ENCODE data around the gene EML4. TPM values are rescaled to one million over a fixed set of nuclear protein-coding genes. Genes with fewer than 3 reads are reported as not detected.

The EML4 gene
- total RNA-seq, 1 experiment from 2014 or later = 107 TPM

DNA sequence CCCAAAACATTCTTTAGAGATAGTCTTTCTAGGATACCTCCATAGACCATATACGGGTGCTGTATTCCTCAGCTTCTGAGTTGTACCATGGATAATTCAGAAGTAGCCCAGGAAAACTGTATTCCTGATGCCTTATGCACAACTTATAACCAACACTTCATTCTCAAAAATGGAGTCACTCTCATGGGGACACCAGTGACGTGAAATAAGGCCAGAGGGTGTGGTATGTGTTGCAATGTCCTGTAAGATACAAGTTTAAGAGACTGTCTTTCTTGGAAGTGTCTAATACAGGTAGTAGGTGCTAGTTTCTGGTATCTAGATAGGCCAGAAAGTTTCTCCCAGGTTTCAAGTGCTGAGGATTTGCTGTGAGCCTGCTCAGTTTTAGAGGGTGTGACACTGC, 155.8 kb downstream of the EML4 start:
- TF ChIP-seq REST (IDR thresholded peaks at IDR 0.05; ENCODE audit: insufficient read depth in 1 of 2, low read depth in 2 of 2, low read length in 1 of 2) (no peak), POLR2AphosphoS5 (IDR thresholded peaks at IDR 0.05; ENCODE audit: low read depth, low read length) (no peak), SIN3A (IDR thresholded peaks at IDR 0.05; ENCODE audit: borderline replicate concordance, insufficient read depth, low read depth, low read length) (no peak), TCF7L2 (IDR thresholded peaks at IDR 0.05; ENCODE audit: low read depth, low read length) (no peak)
- TF ChIP-seq, protein P1, sequence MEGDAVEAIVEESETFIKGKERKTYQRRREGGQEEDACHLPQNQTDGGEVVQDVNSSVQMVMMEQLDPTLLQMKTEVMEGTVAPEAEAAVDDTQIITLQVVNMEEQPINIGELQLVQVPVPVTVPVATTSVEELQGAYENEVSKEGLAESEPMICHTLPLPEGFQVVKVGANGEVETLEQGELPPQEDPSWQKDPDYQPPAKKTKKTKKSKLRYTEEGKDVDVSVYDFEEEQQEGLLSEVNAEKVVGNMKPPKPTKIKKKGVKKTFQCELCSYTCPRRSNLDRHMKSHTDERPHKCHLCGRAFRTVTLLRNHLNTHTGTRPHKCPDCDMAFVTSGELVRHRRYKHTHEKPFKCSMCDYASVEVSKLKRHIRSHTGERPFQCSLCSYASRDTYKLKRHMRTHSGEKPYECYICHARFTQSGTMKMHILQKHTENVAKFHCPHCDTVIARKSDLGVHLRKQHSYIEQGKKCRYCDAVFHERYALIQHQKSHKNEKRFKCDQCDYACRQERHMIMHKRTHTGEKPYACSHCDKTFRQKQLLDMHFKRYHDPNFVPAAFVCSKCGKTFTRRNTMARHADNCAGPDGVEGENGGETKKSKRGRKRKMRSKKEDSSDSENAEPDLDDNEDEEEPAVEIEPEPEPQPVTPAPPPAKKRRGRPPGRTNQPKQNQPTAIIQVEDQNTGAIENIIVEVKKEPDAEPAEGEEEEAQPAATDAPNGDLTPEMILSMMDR (IDR thresholded peaks at IDR 0.05) = no peak
- Histone ChIP-seq H3K9me3 (ENCODE audit: control insufficient read depth, insufficient read depth, low read depth, low read length) (no peaks in the 10 kb centered on the region), H3K27ac (ENCODE audit: low read length) (no peak overlapping the region), H3K36me3 (ENCODE audit: control insufficient read depth, insufficient read depth, low read length) (peaks cover 6% of the 10 kb centered on the region), H3K4me3 (ENCODE audit: low read depth in 2 of 2, low read length in 2 of 2) (no peak overlapping the region), H3K4me1 (ENCODE audit: control insufficient read depth, insufficient read depth, low read length) (peaks cover 8% of the 10 kb centered on the region), H3K27me3 (ENCODE audit: control insufficient read depth, insufficient read depth, low read length) (no peaks in the 10 kb centered on the region)
- no peak for ATAC-seq
- ChIA-PET CTCF (no interaction called here), POLR2A (interaction anchor here (0.7 kb wide), 1 partner anchor 245 kb away, joined by 3 read pairs; no protein-coding TSS in a partner anchor)
- no TSS peak for BruUV-seq (replicated peaks)
- DNase-seq (ENCODE audit: low read depth, low spot score) = no peak
- in situ Hi-C loops (cut with HindIII; ENCODE audit: low pct_unique_long_range_greater_than_20kb, low sequenced_read_pairs) = no loop called here
- intact Hi-C loops (cut with micrococcal nuclease; ENCODE audit: unreplicated experiment) = loop anchor here (5.0 to 10.0 kb wide), 2 partner anchors 228 to 460 kb away; no protein-coding TSS in a partner anchor

DNA sequence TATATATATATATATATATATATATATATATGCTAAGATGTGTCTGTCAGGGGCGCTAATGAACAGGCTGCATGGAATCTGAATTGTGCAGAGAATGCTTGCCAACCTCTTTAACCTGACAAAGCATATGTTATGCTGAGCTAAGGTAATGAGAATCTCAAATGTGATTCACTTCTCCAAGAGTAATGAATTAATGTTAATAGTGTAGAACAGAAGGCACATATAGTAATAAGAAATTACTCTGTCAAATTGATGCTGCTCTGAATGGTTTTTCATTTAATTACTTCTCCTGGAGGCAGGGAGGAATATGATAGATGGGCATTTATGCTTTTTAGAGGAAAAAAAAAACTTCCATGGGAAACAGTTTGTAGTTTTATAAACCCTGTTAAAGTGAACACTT, 156.5 kb downstream of the EML4 start:
- no peaks in the 10 kb centered on the region for H3K27me3 ChIP-seq (ENCODE audit: control insufficient read depth, insufficient read depth, low read length)
- no TSS peak for BruUV-seq (replicated peaks)
- peaks cover 13% of the 10 kb centered on the region for H3K36me3 ChIP-seq (ENCODE audit: control insufficient read depth, insufficient read depth, low read length)
- in situ Hi-C loops (cut with HindIII; ENCODE audit: low pct_unique_long_range_greater_than_20kb, low sequenced_read_pairs) = no loop called here
- no peaks in the 10 kb centered on the region for H3K9me3 ChIP-seq (ENCODE audit: control insufficient read depth, insufficient read depth, low read depth, low read length)
- H3K4me1 ChIP-seq (ENCODE audit: control insufficient read depth, insufficient read depth, low read length) = peaks cover 8% of the 10 kb centered on the region
- DNase-seq (ENCODE audit: low read depth, low spot score) (no peak), ATAC-seq (no peak)
- TF ChIP-seq SIN3A (IDR thresholded peaks at IDR 0.05; ENCODE audit: borderline replicate concordance, insufficient read depth, low read depth, low read length) (no peak), TCF7L2 (IDR thresholded peaks at IDR 0.05; ENCODE audit: low read depth, low read length) (no peak), REST (IDR thresholded peaks at IDR 0.05; ENCODE audit: insufficient read depth in 1 of 2, low read depth in 2 of 2, low read length in 1 of 2) (no peak), POLR2AphosphoS5 (IDR thresholded peaks at IDR 0.05; ENCODE audit: low read depth, low read length) (no peak)
- TF ChIP-seq, protein P1 (IDR thresholded peaks at IDR 0.05) = no peak
- H3K4me3 ChIP-seq (ENCODE audit: low read depth in 2 of 2, low read length in 2 of 2) = no peak overlapping the region
- ChIA-PET POLR2A (interaction anchor here (0.7 kb wide), 1 partner anchor 245 kb away, joined by 3 read pairs; no protein-coding TSS in a partner anchor), CTCF (no interaction called here)
- intact Hi-C loops (cut with micrococcal nuclease; ENCODE audit: unreplicated experiment) = loop anchor here (5.0 to 10.0 kb wide), 2 partner anchors 228 to 461 kb away; no protein-coding TSS in a partner anchor
- H3K27ac ChIP-seq (ENCODE audit: low read length) = no peak overlapping the region

Measured in Panc1 (cell line).